Nephron progenitor cell (in vitro differentiated cells): ENCODE measurements around the gene ZBTB8B.
"Not testable (repeated sequence)": the region's sequence is repeated elsewhere in the genome, so short reads cannot be mapped to it uniquely, and the experiment has no call there.

ENCODE experiments used
- DNase-seq: peaks from one replicate; pipeline ENCODE4 v3.0.0; 2021
- H3K27ac Mint-ChIP-seq: 2 replicates; pipeline ENCODE4 v1.8.0; 2021; ENCODE audit warnings: mild to moderate bottlenecking, moderate library complexity, mixed read lengths
- H3K27me3 Mint-ChIP-seq: 2 replicates; pipeline ENCODE4 v1.8.0; 2021; ENCODE audit warnings: mild to moderate bottlenecking, low read depth, mixed read lengths; ENCODE audit not compliant: poor library complexity
- H3K36me3 Mint-ChIP-seq: 2 replicates; pipeline ENCODE4 v1.8.0; 2021; ENCODE audit warnings: low read depth, mixed read lengths
- H3K4me1 Mint-ChIP-seq: 2 replicates; pipeline ENCODE4 v1.8.0; 2021; ENCODE audit warnings: mixed read lengths
- H3K4me3 Mint-ChIP-seq: 2 replicates; pipeline ENCODE4 v1.8.0; 2021; ENCODE audit warnings: mild to moderate bottlenecking, moderate library complexity, mixed read lengths
- H3K9me3 Mint-ChIP-seq: 2 replicates; pipeline ENCODE4 v1.8.0; 2021; ENCODE audit warnings: mild to moderate bottlenecking, moderate library complexity, mixed read lengths
- CTCF ChIP-seq: fragments of 200-600 bp; sonication (generic); IDR thresholded peaks from 2 replicates; pipeline ENCODE4 v1.5.0; 2021; ENCODE audit warnings: antibody characterized with exemption

ZBTB8B gene

GRCh38 chr1:32454726-32455125 is 10.1 kb upstream of the ZBTB8B start:
- H3K9me3 Mint-ChIP-seq, result peaks cover 28% of the 10 kb centered on the region
- no peaks in the 10 kb centered on the region for H3K4me1 Mint-ChIP-seq
- no peak overlapping the region for H3K27ac Mint-ChIP-seq
- H3K36me3 Mint-ChIP-seq, result peaks cover 7% of the 10 kb centered on the region
- TF ChIP-seq CTCF, result no peak
- peaks cover 13% of the 10 kb centered on the region for H3K27me3 Mint-ChIP-seq
- no peak for DNase-seq
- no peak overlapping the region for H3K4me3 Mint-ChIP-seq

GRCh38 chr1:32455958-32456357 is 8.9 kb upstream of the ZBTB8B start:
- peaks cover 7% of the 10 kb centered on the region for H3K36me3 Mint-ChIP-seq
- no peak for DNase-seq
- peaks cover 14% of the 10 kb centered on the region for H3K27me3 Mint-ChIP-seq
- no peak overlapping the region for H3K4me3 Mint-ChIP-seq
- no peaks in the 10 kb centered on the region for H3K4me1 Mint-ChIP-seq
- H3K9me3 Mint-ChIP-seq, result peaks cover 25% of the 10 kb centered on the region
- no peak for TF ChIP-seq CTCF
- no peak overlapping the region for H3K27ac Mint-ChIP-seq

DNA sequence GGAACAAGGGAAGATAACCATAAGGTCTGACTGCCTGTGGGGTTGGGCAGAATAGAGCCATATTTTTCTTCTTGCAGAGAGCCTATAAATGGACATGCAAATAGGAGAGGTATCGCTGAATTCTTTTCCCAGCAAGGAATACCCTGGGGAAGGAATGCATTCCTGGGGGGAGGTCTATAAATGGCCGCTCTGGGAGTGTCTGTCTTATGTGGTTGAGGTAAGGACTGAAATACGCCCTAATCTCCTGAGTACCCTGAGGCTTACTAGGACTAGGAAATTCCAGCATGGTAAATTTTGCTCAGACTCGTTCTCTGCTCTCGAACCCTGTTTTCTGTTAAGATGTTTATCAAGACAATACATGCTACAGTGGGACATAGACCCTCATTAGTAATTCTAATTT is 6.1 kb upstream of the ZBTB8B start:
- DNase-seq, H3K36me3 Mint-ChIP-seq, H3K4me1 Mint-ChIP-seq, H3K4me3 Mint-ChIP-seq, H3K27ac Mint-ChIP-seq: not testable (repeated sequence)
- Mint-ChIP-seq H3K27me3 (peaks cover 29% of the 10 kb centered on the region), H3K9me3 (peaks cover 25% of the 10 kb centered on the region)

DNA sequence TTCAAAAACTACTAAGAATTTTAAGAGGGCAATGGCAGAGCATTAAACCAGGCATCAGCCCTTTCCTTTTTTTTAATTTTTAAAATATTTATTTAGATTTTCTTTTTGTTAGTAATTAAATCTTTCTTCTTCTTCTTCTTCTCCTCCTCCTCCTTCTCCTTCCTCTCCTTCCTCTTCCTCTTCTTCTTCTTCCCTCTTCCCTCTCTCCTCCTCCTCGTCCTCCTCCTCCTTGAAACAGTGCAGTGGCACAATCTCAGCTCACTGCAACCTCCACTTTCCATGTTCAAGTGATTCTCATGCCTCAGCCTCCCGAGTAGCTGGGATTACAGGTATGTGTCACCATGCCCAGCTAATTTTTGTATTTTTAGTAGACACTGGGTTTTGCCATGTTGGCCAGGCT is 1.9 kb upstream of the ZBTB8B start:
- Mint-ChIP-seq H3K27me3 (peaks cover 39% of the 10 kb centered on the region), H3K9me3 (peaks cover 23% of the 10 kb centered on the region), H3K4me1 (peaks cover 15% of the 10 kb centered on the region)
- H3K27ac Mint-ChIP-seq, H3K4me3 Mint-ChIP-seq, DNase-seq, H3K36me3 Mint-ChIP-seq: not testable (repeated sequence)

GRCh38 chr1:32464191-32464715 is 619 bp upstream of the ZBTB8B start:
- Mint-ChIP-seq H3K27ac (no peak overlapping the region), H3K9me3 (peaks cover 10% of the 10 kb centered on the region), H3K4me1 (peaks cover 15% of the 10 kb centered on the region), H3K4me3 (peak overlapping the region; percentile 96), H3K36me3 (peaks cover 3% of the 10 kb centered on the region), H3K27me3 (peaks cover 39% of the 10 kb centered on the region)
- TF ChIP-seq CTCF, result no peak
- peak; percentile 8 for DNase-seq

DNA sequence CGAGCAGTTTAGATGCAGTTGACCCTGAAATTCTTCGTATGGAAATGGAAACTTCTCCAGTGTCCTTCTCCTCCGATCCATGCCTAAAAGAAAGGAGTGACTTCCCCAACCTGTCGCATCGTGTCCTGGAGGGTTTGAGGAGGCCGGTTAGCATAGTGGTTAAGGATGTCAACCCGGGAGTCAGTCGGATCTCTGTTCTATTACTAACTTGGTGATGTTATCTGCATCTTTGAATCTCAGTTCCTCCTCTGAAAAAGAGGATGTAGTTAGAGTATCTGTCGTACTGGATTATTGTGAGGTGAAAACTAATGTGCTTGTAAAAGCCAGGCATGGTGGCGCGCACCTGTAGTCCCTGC is 684 bp downstream of the ZBTB8B start:
- Mint-ChIP-seq H3K9me3 (peaks cover under 1% of the 10 kb centered on the region), H3K27ac (no peak overlapping the region), H3K27me3 (peaks cover 36% of the 10 kb centered on the region), H3K4me1 (peaks cover 15% of the 10 kb centered on the region), H3K4me3 (peak overlapping the region; percentile 96), H3K36me3 (no peaks in the 10 kb centered on the region)
- no peak for DNase-seq
- TF ChIP-seq CTCF, result no peak

- Mint-ChIP-seq H3K4me1 (peaks cover 15% of the 10 kb centered on the region), H3K9me3 (no peaks in the 10 kb centered on the region)
- no peak for TF ChIP-seq CTCF
Measured at GRCh38 chr1:32466761-32467160, 1.9 kb downstream of the ZBTB8B start.

More at GRCh38 chr1:32466761-32467160, 1.9 kb downstream of the ZBTB8B start:
- H3K4me3 Mint-ChIP-seq, result no peak overlapping the region
- no peaks in the 10 kb centered on the region for H3K36me3 Mint-ChIP-seq
- no peak overlapping the region for H3K27ac Mint-ChIP-seq
- no peak for DNase-seq
- H3K27me3 Mint-ChIP-seq, result peaks cover 31% of the 10 kb centered on the region
